Measurements from ENCODE around the gene CPSF3. TPM values are rescaled to one million over a fixed set of nuclear protein-coding genes. Genes with fewer than 3 reads are reported as not detected.
A peak's percentile ranks its signal among the peaks of the same experiment; 100 is the strongest.

The CPSF3 gene
- total RNA-seq, 1 experiment from 2014 or later: 61.5 TPM

GRCh38 chr2:9422321-9423099 lies 944 bp upstream of the CPSF3 start:
- Histone ChIP-seq H3K4me1 (replicated peaks; ENCODE audit: insufficient read depth) (peaks cover 22% of the 10 kb centered on the region), H3K9me2 (ENCODE audit: insufficient read depth) (no peaks in the 10 kb centered on the region), H3K27me3 (ENCODE audit: insufficient read depth, low read depth) (no peaks in the 10 kb centered on the region), H2AFZ (peak overlapping the region; percentile 97), H3K27ac (0 out of 2 replicates have a peak overlapping the region, but pooled peaks have one; percentile 9), H4K20me1 (ENCODE audit: insufficient read depth) (peaks cover 4% of the 10 kb centered on the region; the same call in 1 of the 2 replicates), H3K79me2 (ENCODE audit: low read depth) (peaks cover 77% of the 10 kb centered on the region), H3K4me2 (peak overlapping the region; percentile 96), H3F3A (ENCODE audit: insufficient read depth, low read depth) (no peaks in the 10 kb centered on the region), H3K4me3 (peak overlapping the region; percentile 80), H3K36me3 (ENCODE audit: low read depth) (0 out of 2 replicates have a peak, but pooled peaks cover 3% of the 10 kb centered on the region), H3K9me3 (ENCODE audit: insufficient read depth, low read depth) (no peaks in the 10 kb centered on the region)
- ChIA-PET POLR2A (ENCODE audit: unreplicated experiment) (interaction anchor here (0.5 to 0.7 kb wide), 5 partner anchors 22 to 157 kb away, joined by 3 to 5 read pairs (median 4); partner anchors contain the start of gene ADAM17), CTCF (no interaction called here)
- intact Hi-C loops (cut with micrococcal nuclease; ENCODE audit: unreplicated experiment): loop anchor here (2.0 to 5.0 kb wide), 6 partner anchors 36 to 1025 kb away; partner anchors contain the start of genes ASAP2 and ODC1
- DNase-seq: peak; percentile 12 to 52
- BruUV-seq (replicated peaks): TSS peak; percentile 49
- TF ChIP-seq, protein P1, sequence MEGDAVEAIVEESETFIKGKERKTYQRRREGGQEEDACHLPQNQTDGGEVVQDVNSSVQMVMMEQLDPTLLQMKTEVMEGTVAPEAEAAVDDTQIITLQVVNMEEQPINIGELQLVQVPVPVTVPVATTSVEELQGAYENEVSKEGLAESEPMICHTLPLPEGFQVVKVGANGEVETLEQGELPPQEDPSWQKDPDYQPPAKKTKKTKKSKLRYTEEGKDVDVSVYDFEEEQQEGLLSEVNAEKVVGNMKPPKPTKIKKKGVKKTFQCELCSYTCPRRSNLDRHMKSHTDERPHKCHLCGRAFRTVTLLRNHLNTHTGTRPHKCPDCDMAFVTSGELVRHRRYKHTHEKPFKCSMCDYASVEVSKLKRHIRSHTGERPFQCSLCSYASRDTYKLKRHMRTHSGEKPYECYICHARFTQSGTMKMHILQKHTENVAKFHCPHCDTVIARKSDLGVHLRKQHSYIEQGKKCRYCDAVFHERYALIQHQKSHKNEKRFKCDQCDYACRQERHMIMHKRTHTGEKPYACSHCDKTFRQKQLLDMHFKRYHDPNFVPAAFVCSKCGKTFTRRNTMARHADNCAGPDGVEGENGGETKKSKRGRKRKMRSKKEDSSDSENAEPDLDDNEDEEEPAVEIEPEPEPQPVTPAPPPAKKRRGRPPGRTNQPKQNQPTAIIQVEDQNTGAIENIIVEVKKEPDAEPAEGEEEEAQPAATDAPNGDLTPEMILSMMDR (conservative IDR thresholded peaks at IDR 0.05): no peak; the same call in 1 of the 2 replicates
- no peak for TF ChIP-seq EZH2 (IDR thresholded peaks at IDR 0.05; ENCODE audit: low read depth)

GRCh38 chr2:9423922-9424272 lies 443 bp downstream of the CPSF3 start:
- Histone ChIP-seq H2AFZ (peak overlapping the region; percentile 97), H3K36me3 (ENCODE audit: low read depth) (peaks cover 9% of the 10 kb centered on the region; the same call in 1 of the 2 replicates), H3K4me3 (peak overlapping the region; percentile 80), H3K9me2 (ENCODE audit: insufficient read depth) (no peaks in the 10 kb centered on the region), H3K9me3 (ENCODE audit: insufficient read depth, low read depth) (no peaks in the 10 kb centered on the region), H4K20me1 (ENCODE audit: insufficient read depth) (no peaks in the 10 kb centered on the region), H3F3A (ENCODE audit: insufficient read depth, low read depth) (no peaks in the 10 kb centered on the region; the same call in 1 of the 2 replicates), H3K79me2 (ENCODE audit: low read depth) (peaks cover 73% of the 10 kb centered on the region), H3K27ac (peak overlapping the region; percentile 24), H3K27me3 (ENCODE audit: insufficient read depth, low read depth) (no peaks in the 10 kb centered on the region), H3K4me1 (replicated peaks; ENCODE audit: insufficient read depth) (peaks cover 22% of the 10 kb centered on the region), H3K4me2 (peak overlapping the region; percentile 96)
- no peak for TF ChIP-seq EZH2 (IDR thresholded peaks at IDR 0.05; ENCODE audit: low read depth)
- intact Hi-C loops (cut with micrococcal nuclease; ENCODE audit: unreplicated experiment): loop anchor here (2.0 to 5.0 kb wide), 6 partner anchors 37 to 1023 kb away; partner anchors contain the start of genes ASAP2 and ODC1
- TSS peak; percentile 76 for BruUV-seq (replicated peaks)
- ChIA-PET CTCF (interaction anchor here (0.6 kb wide), 1 partner anchor 140 kb away, joined by 3 read pairs; no protein-coding TSS in a partner anchor), POLR2A (ENCODE audit: unreplicated experiment) (no interaction called here)
- DNase-seq: peak in 1 of 2 experiments; percentile 15

DNA sequence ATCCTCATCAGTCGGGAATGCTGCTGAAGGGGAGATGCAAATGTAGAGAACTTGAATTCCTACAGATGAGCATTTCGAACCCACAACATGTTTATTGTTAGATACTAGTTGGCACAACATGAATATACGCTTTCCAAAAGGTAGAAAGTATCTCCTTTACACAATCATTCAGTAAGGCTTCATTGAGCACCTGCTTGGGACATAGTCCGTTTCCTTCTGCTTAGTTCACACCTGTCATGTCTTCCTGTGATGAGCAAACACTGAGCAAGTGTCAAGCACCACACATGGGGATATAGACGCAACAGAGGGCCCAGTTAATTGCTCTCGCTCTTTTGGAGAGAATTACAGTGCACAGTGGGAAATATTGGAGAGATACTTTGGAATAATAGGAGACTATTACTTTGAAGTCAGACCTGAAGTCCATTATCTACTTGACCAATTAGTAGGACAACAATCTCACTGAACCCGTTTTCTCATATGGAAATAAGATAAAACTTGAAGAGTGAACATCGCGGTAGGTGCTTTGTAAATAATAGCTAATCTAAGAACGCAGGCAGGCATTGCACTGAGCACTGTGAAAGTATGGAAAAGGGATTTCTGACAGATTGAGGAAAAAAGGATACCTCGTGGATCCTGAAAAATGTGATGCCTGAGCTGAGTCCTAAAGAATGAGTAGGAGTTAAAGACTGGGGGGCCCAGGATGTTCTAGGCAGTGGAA lies 1.2 kb downstream of the CPSF3 start:
- no peak for TF ChIP-seq EZH2 (IDR thresholded peaks at IDR 0.05; ENCODE audit: low read depth)
- TF ChIP-seq, protein P1 (conservative IDR thresholded peaks at IDR 0.05): no peak
- H3K4me3 ChIP-seq: peak overlapping the region; percentile 80

More for the DNA sequence above, 1.2 kb downstream of the CPSF3 start:
- no peaks in the 10 kb centered on the region for H3K9me3 ChIP-seq (ENCODE audit: insufficient read depth, low read depth)
- DNase-seq: no peak
- POLR2A ChIA-PET (ENCODE audit: unreplicated experiment): no interaction called here
- intact Hi-C loops (cut with micrococcal nuclease; ENCODE audit: unreplicated experiment): loop anchor here (5.0 kb wide), 3 partner anchors 87 to 1023 kb away; partner anchors contain the start of gene ODC1
- peak overlapping the region; percentile 24; the same call in 1 of the 2 replicates for H3K27ac ChIP-seq
- H3K4me2 ChIP-seq: peak overlapping the region; percentile 96
- H3K4me1 ChIP-seq (replicated peaks; ENCODE audit: insufficient read depth): peaks cover 22% of the 10 kb centered on the region
- peaks cover 13% of the 10 kb centered on the region for H3K36me3 ChIP-seq (ENCODE audit: low read depth)
- CTCF ChIA-PET: interaction anchor here (0.6 kb wide), 1 partner anchor 140 kb away, joined by 3 read pairs; no protein-coding TSS in a partner anchor
- no peaks in the 10 kb centered on the region for H4K20me1 ChIP-seq (ENCODE audit: insufficient read depth)
- H3F3A ChIP-seq (ENCODE audit: insufficient read depth, low read depth): no peaks in the 10 kb centered on the region; the same call in 1 of the 2 replicates
- no peaks in the 10 kb centered on the region for H3K27me3 ChIP-seq (ENCODE audit: insufficient read depth, low read depth)
- no peaks in the 10 kb centered on the region for H3K9me2 ChIP-seq (ENCODE audit: insufficient read depth)
- no TSS peak for BruUV-seq (replicated peaks)
- peak overlapping the region; percentile 97 for H2AFZ ChIP-seq
- H3K79me2 ChIP-seq (ENCODE audit: low read depth): peaks cover 66% of the 10 kb centered on the region
